HG03097 (cell line): ENCODE measurements around the gene FFAR3.

ENCODE experiments used
- ATAC-seq: cut with Tn5 transposase; IDR thresholded peaks from one replicate; pipeline ENCODE4 v1.9.1; 2021; ENCODE audit not compliant: unreplicated experiment, low FRiP score

The FFAR3 gene

DNA sequence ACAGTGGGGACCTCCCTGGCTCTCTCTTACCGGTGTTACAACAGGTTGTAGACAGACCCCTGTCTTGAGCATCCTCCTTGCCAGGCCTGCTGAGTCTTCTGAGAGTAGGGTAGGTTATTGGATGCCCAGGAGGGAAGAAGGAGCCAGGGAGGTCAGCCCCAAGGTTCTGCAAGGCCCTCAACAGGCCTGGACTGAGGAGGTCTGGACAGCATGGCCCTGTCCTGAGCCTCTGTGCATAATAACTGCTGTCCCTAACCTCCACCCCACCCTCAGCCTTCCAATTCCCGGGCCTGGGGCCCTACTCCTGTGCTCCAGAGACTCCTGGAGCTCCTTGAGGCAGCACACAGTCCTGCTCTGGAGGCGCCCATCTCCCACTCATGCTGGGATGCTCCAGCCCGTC lies 28.9 kb upstream of the FFAR3 start:
- ATAC-seq: no peak

DNA sequence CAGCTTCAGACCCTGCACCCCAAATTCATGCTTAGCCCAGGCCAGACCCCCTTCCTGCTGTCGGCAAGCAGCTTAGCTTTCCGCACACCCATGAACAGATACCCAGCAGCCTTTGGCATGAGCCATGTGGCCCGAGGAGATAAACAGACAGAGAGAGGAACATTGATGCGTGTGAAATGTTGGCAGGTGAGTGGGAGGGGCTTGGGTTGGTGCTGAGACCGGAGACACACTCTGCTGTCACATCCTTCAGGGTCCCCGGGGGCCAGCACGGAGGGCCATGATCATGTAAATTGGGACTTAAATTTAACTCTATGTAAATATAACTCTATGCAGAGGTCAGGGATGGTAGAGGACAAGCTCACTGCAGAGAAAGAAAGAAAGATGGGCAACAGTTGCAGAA lies 27.8 kb upstream of the FFAR3 start:
- peak; percentile 46 for ATAC-seq

GRCh38 chr19:35331551-35332214 lies 26.6 kb upstream of the FFAR3 start:
- ATAC-seq: no peak

GRCh38 chr19:35332817-35333216 lies 25.4 kb upstream of the FFAR3 start:
- ATAC-seq: peak; percentile 26

DNA sequence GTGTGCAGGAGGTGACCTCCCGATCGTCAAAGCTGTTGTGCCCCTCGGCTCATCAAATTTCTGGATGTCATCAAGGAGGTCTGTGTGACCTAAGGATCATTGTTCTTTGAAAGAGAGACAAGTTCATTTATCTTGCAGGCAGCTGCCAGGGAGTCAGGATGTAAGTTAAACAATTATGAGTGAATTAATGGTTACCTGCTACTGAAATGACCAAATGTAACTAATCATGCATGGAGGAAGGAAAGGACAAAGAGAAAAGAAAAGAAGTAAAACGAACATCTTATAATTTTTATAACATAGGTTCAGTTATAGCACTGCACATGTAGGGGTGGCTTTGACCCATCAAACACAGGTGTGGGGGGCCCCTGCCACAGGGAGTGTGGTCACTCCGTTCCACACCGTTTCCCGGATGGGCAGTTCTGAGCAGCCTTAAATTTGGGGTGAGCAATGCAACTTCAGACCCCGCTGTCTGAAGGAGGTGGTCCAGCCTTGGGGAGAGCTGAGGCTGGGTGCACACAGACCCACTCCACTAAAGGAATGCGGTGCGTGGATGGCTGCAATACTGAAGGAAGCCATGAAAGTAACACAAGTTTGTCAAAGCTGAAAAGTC lies 24.0 kb upstream of the FFAR3 start:
- ATAC-seq: no peak

GRCh38 chr19:35336166-35336955 lies 21.9 kb upstream of the FFAR3 start:
- no peak for ATAC-seq

DNA sequence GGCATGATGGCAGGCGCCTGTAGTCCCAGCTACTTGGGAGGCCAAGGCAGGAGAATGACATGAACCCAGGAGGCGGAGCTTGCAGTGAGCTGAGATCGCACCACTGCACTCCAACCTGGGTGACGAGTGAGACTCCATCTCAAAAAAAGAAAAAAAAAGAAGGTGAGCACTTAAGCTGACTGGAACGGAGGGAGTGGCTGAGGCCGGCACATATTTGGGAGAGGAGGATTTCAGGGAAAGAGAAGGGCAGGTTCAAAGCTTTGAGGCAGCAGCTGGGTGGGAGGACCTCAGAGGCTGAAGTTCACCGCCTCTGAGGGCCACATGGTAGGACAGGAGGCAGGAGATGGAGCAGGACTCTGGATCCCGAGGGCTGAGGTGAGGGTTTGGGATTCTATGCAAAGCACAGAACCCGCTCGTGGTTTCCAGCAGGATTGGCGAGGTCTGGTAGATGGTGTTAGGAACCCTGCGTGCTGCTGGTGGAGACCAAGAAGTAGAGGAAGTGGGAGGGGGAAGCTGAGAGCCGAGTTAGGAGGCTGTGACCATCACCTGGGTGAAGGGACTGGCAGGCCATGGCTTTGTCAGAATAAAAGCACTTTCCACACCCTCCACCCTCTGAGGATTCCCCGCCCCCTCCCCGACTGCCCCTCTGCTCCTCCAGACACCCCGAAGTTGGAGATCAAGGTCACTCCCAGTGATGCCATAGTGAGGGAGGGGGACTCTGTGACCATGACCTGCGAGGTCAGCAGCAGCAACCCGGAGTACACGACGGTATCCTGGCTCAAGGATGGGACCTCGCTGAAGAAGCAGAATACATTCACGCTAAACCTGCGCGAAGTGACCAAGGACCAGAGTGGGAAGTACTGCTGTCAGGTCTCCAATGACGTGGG lies 20.9 kb upstream of the FFAR3 start:
- no peak for ATAC-seq

DNA sequence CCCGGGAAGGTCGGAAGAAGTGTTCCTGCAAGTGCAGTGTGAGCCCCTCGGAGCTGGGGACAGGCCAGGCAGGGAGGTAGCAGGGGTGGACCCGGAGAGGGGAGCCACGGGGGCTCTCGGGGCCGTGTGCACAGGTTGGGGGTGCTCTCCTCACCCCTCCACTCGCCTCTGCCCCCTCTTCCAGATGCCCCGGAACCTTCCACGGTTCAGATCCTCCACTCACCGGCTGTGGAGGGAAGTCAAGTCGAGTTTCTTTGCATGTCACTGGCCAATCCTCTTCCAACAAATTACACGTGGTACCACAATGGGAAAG lies 20.3 kb upstream of the FFAR3 start:
- no peak for ATAC-seq

DNA sequence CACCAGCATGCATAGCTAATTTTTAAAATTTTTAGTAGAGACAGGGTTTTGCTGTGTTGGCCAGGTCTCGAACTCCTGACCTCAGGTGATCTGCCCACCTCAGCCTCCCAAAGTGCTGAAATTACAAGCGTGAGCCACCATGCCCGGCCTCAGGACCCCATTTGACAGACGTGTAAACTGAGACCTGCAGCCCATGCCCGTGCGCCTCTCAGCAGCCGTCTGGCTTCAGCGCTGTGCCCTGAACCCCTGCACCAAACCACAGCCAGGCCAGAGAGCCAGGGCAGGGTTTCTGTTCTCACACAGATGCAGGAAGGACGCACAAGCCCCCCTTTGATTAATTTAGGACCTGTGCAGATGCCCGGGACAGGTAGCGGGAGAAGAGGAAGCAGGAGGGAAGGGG lies 17.8 kb upstream of the FFAR3 start:
- ATAC-seq: no peak

- no peak for ATAC-seq
Measured at GRCh38 chr19:35341006-35341405, 17.3 kb upstream of the FFAR3 start.

DNA sequence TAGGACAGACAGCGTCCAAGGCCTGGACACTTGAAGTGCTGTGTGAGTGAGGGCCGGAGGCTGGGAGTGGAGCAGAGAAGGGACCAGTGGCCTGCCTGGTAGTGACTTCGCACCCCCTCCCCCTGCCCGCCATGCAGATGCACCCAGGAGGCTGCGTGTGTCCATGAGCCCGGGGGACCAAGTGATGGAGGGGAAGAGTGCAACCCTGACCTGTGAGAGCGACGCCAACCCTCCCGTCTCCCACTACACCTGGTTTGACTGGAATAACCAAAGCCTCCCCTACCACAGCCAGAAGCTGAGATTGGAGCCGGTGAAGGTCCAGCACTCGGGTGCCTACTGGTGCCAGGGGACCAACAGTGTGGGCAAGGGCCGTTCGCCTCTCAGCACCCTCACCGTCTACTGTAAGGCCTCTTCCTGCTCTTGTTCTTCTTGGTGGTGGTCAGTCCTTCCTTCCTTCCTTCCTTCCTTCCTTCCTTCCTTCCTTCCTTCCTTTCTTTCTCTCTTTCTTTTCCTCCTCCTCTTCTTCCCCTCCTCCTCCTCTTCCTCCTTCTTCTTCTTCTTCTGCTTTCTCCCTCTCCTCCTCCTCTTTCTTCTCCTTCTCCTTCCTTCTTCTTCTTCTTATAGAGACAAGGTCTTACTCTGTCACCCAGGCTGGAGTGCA lies 16.6 kb upstream of the FFAR3 start:
- no peak for ATAC-seq

DNA sequence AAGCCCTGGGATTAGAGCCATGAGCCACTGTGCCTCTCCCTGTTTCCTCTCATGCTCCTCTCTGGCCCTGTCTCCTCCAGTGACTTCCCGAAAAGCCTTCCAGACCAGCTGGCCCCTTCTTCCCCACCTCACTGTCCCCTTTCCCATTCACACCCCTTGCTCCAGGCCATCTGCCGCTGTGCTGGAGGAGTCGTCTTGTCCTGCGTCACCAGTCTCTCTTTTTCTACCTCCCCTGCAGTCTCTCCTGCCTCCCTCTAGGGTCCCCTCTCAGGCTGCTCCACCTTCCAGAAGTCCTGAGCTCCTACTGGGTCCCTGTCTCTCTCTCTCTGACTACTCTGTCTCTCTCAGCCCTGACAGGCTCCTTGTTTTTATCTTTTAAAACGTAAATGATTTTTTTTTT lies 15.8 kb upstream of the FFAR3 start:
- ATAC-seq: no peak

GRCh38 chr19:35344511-35345031 lies 13.7 kb upstream of the FFAR3 start:
- no peak for ATAC-seq

GRCh38 chr19:35345671-35346111 lies 12.6 kb upstream of the FFAR3 start:
- no peak for ATAC-seq

DNA sequence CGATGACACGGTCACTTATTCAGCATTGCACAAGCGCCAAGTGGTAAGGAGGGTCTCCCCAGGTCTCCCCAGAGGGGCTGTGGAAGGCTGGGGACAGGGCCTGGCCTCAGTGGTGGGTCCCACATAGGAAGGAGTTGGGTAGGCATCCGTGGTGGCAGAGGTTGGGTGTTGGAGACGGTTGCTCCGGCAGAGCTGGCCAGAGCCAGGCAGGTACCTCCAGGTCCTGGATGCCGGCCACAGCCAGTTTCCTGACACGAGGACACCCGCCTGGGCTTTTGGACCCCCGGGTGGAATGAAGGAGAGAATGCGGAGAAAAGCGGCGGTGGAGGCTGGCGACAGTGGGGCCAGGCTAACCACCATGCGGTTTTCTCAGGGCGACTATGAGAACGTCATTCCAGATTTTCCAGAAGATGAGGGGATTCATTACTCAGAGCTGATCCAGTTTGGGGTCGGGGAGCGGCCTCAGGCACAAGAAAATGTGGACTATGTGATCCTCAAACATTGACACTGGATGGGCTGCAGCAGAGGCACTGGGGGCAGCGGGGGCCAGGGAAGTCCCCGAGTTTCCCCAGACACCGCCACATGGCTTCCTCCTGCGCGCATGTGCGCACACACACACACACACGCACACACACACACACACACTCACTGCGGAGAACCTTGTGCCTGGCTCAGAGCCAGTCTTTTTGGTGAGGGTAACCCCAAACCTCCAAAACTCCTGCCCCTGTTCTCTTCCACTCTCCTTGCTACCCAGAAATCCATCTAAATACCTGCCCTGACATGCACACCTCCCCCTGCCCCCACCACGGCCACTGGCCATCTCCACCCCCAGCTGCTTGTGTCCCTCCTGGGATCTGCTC lies 11.8 kb upstream of the FFAR3 start:
- ATAC-seq: no peak

DNA sequence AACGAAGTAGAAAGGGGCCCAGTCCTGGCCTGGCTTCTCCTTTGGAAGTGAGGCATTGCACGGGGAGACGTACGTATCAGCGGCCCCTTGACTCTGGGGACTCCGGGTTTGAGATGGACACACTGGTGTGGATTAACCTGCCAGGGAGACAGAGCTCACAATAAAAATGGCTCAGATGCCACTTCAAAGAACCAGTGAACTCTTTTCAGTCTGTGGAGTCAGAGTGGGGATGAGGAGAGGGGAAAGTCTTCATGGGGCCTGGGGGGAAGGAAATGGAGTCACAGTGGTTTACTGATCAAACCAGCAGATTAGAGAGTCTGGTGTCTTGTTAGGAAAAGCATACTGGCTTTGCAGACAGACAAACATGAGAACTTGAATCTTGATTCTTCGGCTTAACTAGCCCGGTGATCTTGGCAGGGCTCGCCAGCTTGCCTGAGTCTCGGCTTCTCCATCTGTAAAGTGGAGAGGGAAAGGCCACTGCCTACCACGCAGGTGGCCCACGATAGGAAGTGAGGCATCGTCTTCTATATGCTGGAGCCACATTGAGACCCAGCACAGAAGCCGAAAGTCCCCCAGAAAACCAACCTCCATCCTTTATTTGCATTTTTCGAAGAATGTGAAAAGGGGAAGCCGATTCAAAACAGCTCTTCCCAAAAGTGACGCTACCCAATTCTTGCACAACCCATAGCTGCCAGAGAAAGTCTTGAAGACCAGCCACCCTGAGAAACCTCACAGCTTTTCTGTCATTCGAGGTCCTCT lies 10.9 kb upstream of the FFAR3 start, which contains the start of gene FFAR1:
TSS of gene FFAR1 (plus strand) at position 732 of the 759 bp plus-strand sequence. CDS start 3,650 bp downstream, outside the sequence.
- peak; percentile 55 for ATAC-seq

DNA sequence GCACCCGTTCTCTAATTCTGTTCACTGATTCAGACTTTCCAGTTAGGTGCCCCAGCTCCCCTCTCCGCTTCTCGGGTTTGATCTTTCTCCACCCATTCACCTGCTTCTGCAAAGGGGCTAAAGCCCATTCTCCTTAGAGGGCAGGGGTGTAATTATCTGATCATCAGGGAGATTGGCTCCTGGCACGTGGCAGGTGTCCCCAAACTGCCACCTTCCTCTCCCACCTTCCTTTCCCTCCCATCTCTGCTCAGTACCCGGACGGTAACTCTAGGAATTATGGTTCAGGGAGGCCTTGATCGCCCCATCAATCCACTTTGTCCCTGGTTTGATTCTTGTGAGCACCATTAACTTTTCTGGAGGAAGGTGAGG lies 10.3 kb upstream of the FFAR3 start:
- ATAC-seq: peak; percentile 2

GRCh38 chr19:35348911-35349611 lies 9.2 kb upstream of the FFAR3 start:
- ATAC-seq: no peak
